GM10266 (cell line): Measurements from ENCODE around the gene TRUB1.
"Not testable (repeated sequence)": the region's sequence is repeated elsewhere in the genome, so short reads cannot be mapped to it uniquely, and the experiment has no call there.

Experiments
- DNase-seq: peaks from one replicate; pipeline ENCODE4 v3.0.0; 2012; ENCODE audit errors: extremely low spot score
- CTCF ChIP-seq: IDR thresholded peaks from 2 replicates; pipeline ENCODE4 v1.5.1; 2012; ENCODE audit warnings: mild to moderate bottlenecking, low read depth; ENCODE audit not compliant: control insufficient read depth, insufficient read depth; ENCODE audit errors: missing control alignments

The TRUB1 gene

DNA sequence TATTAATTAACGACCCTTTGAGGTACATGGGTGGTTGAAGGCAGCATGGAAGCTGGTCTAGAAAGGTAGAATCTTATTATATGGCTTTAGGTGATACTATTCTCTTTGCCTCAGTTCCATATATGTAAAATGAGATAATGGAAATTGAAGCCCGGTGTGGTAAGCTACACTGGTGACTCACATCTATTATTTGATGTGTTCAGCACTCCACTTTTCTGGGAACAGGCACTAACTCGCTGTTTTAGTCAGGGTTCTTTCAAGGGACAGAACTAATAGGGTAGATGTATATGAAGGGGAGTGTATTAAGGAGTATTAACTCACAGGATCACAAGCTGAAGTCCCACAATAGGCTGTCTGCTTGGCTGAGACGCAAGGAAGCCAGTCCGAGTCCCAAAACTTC is 4.4 kb upstream of the TRUB1 start:
- DNase-seq, result no peak
- TF ChIP-seq CTCF, result no peak

- DNase-seq, result not testable (repeated sequence)
Observed at GRCh38 chr10:114933995-114934394, 4.0 kb upstream of the TRUB1 start.

DNA sequence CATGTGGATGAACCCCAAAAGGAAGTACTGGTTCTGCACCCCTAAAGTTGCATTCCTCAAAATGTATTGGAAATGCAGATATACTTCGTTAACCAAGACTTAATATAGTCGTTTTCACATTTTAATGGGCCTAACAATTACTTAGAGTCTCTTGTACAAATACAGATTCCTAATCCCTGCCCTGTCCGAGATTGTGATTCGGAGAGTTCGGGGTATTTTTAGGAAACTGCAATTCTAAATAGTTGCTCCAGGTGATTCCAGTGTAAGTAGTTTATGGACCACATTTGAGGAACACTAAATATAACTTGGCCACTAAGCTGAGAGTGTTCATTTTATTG is 830 bp downstream of the TRUB1 start:
- TF ChIP-seq CTCF, result no peak
- DNase-seq, result no peak

GRCh38 chr10:114940735-114941134 is 2.7 kb downstream of the TRUB1 start:
- TF ChIP-seq CTCF, result no peak
- no peak for DNase-seq

- no peak for TF ChIP-seq CTCF
- no peak for DNase-seq
Observed at GRCh38 chr10:114943000-114943399, 5.0 kb downstream of the TRUB1 start.

- no peak for TF ChIP-seq CTCF
- DNase-seq, result peak; percentile 20
Observed at GRCh38 chr10:114953047-114953446, 15.1 kb downstream of the TRUB1 start.

GRCh38 chr10:114955984-114956383 is 18.0 kb downstream of the TRUB1 start:
- TF ChIP-seq CTCF, result no peak

GRCh38 chr10:114956466-114956865 is 18.5 kb downstream of the TRUB1 start:
- no peak for DNase-seq
- no peak for TF ChIP-seq CTCF

More at GRCh38 chr10:114955984-114956383, 18.0 kb downstream of the TRUB1 start:
- DNase-seq, result no peak
